ENCODE measurements around the gene ASCC1.

Gene ASCC1

DNA sequence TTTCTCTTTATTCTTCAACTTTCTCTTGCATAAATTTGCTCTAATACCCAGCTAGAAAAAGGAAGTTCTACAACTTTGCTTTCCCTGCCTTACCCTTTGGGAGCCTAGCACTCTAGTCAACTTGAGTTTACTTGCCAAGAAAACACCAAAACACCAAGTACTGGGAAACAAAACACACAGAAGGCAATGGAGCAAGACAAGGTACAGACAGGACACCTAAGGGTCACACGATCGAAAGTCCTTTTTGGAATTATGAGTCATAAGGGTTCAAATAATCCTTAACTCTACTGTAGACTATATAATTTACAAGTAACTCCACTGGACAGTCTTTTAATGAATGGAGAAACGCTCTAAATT is 42.8 kb downstream of the ASCC1 start:
- TF ChIP-seq, protein P1, sequence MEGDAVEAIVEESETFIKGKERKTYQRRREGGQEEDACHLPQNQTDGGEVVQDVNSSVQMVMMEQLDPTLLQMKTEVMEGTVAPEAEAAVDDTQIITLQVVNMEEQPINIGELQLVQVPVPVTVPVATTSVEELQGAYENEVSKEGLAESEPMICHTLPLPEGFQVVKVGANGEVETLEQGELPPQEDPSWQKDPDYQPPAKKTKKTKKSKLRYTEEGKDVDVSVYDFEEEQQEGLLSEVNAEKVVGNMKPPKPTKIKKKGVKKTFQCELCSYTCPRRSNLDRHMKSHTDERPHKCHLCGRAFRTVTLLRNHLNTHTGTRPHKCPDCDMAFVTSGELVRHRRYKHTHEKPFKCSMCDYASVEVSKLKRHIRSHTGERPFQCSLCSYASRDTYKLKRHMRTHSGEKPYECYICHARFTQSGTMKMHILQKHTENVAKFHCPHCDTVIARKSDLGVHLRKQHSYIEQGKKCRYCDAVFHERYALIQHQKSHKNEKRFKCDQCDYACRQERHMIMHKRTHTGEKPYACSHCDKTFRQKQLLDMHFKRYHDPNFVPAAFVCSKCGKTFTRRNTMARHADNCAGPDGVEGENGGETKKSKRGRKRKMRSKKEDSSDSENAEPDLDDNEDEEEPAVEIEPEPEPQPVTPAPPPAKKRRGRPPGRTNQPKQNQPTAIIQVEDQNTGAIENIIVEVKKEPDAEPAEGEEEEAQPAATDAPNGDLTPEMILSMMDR (IDR thresholded peaks at IDR 0.05; ENCODE audit: extremely low read depth, missing control alignments), result no peak
- no peak for DNase-seq (ENCODE audit: low spot score)

DNA sequence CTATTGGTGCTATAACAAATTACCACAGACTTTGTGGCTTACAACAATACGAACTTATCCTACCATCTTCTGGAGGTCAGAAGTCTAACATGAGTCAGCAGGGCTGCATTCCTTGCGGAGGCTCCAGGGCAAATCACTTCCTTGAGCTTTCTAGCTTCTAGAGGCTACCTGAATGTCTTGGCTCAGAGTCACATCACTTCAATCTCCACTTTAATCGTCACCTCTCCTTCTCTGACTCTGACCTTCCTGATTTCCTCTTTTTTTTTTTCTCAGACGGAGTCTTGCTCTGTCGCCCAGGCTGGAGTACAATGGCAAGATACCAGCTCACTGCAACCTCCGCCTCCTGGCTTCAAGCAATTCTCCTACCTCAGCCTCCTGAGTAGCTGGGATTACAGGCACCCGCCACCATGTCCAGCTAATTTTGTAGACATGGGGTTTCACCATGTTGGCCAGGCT is 44.9 kb downstream of the ASCC1 start:
- TF ChIP-seq, protein P1 (IDR thresholded peaks at IDR 0.05; ENCODE audit: extremely low read depth, missing control alignments), result no peak
- no peak for DNase-seq (ENCODE audit: low spot score)

DNA sequence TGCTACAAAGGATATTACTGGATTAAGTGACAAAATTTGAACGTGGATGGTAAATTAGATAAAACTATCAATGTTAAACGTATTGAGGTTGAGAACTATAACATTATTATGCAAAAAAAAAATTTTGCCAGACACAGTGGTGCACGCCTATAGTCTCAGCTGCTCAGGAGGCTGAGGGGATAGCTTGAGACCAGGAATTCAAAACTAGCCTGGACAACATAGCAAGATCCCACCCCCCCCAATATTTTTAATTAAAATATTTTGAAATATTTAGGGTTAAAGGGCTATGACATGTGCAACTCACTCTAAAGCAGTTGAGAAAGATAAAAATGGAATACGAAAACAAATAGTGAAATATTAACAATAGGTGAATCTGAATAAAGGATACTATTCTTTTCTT is 45.3 kb downstream of the ASCC1 start:
- TF ChIP-seq, protein P1 (IDR thresholded peaks at IDR 0.05; ENCODE audit: extremely low read depth, missing control alignments), result no peak
- no peak for DNase-seq (ENCODE audit: low spot score)

DNA sequence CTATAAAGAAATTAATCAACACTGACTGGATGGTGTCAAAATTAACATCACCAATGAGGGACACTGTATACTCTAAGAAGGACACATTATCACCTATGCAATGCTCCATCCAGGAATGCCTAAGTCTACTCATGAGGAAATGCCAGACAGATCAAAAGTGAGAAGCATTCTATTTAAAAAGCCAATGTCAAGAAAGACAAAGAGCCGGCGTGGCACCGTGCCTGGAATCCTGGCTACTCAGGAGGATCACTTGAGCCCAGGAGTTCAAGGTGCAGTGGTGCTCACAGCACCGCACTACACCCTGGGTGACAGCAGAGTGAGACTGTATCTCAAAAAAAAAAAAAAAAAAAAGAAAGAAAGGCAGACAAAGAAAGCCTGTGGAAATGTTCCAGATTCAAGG is 45.8 kb downstream of the ASCC1 start:
- no peak for DNase-seq (ENCODE audit: low spot score)
- TF ChIP-seq, protein P1 (IDR thresholded peaks at IDR 0.05; ENCODE audit: extremely low read depth, missing control alignments), result no peak

DNA sequence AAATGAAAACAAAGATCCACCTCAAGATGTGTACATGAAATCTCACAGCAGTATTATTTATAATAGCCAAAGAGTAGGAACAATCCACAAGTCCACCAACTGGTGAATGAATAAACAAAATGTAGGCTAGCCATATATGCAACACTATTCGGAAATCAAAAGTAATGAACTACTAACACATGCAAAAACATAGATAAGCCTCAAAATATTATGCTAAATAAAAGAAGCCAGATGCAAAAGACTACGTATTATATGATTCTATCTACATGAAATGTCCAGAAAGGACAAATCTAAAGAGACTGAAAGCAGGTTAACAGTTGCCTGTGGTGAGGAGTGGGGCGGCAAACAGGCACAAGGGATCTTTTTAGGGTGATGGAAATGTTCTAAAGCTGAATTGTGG is 49.0 kb downstream of the ASCC1 start:
- TF ChIP-seq, protein P1 (IDR thresholded peaks at IDR 0.05; ENCODE audit: extremely low read depth, missing control alignments), result no peak
- no peak for DNase-seq (ENCODE audit: low spot score)

DNA sequence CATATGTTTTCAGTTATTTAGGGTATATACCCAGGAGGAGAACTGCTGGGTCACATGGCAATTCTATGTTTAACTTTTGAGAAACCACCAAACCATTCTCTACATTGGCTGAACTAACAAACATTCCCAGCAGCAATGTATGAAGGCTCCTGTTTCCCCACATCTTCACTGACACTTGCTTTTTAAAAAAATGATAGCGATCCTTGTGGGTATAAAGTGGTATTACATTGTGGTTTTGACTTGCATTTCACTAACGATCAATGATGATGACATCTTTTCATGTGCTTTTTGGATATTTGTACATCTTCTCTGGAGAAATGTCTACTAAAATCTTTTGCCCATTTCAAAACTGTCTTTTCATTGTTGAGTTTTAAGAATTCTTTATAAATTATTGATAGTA is 51.5 kb downstream of the ASCC1 start:
- TF ChIP-seq, protein P1 (IDR thresholded peaks at IDR 0.05; ENCODE audit: extremely low read depth, missing control alignments), result no peak
- DNase-seq (ENCODE audit: low spot score), result peak; percentile 7

DNA sequence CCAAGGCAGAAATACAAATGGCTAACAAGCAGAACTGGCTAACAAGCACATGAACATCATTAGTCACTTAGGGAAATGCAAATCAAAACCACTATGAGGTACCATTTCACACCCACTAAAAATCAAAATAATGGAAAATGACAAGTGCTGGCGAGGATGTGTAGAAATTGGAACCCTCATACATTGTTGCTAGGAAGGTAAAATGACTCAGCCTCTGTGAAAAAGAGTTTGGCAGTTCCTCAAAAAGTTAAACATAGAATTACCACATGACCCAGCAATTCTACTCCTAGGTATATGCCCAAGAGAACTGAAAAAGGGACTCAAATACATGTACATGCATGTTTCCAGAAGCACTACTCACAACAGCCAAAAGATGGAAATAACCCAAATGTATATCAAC is 53.1 kb downstream of the ASCC1 start:
- DNase-seq (ENCODE audit: low spot score), result peak; percentile 8
- TF ChIP-seq, protein P1 (IDR thresholded peaks at IDR 0.05; ENCODE audit: extremely low read depth, missing control alignments), result no peak

Measured in GM20000 (cell line).